ENCODE data around the gene TCF7. TPM values are rescaled to one million over a fixed set of nuclear protein-coding genes. Genes with fewer than 3 reads are reported as not detected.

The TCF7 gene
- total RNA-seq, 1 donor from 2014 or later = 2.8 TPM

GRCh38 chr5:134110382-134110781 is 4.1 kb upstream of the TCF7 start:
- DNase-seq (ENCODE audit: missing footprints) = no peak
- intact Hi-C loops (cut with DNase I) = no loop called here

GRCh38 chr5:134111741-134112647 is 2.5 kb upstream of the TCF7 start:
- ATAC-seq = no peak
- intact Hi-C loops (cut with DNase I) = no loop called here
- DNase-seq (ENCODE audit: missing footprints) = no peak

More at GRCh38 chr5:134110382-134110781, 4.1 kb upstream of the TCF7 start:
- no peak for ATAC-seq

GRCh38 chr5:134112726-134113362 is 1.6 kb upstream of the TCF7 start:
- DNase-seq (ENCODE audit: missing footprints) (no peak), ATAC-seq (no peak)
- intact Hi-C loops (cut with DNase I) = no loop called here

GRCh38 chr5:134113363-134113889 is 1.1 kb upstream of the TCF7 start:
- intact Hi-C loops (cut with DNase I) = no loop called here
- ATAC-seq = no peak

GRCh38 chr5:134114886-134115805 is 665 bp downstream of the TCF7 start:
- intact Hi-C loops (cut with DNase I) = no loop called here
- DNase-seq (ENCODE audit: missing footprints) (no peak), ATAC-seq (no peak)

More at GRCh38 chr5:134113363-134113889, 1.1 kb upstream of the TCF7 start:
- no peak for DNase-seq (ENCODE audit: missing footprints)

- no peak for ATAC-seq
- DNase-seq (ENCODE audit: missing footprints) = no peak
- intact Hi-C loops (cut with DNase I) = no loop called here
Measured at GRCh38 chr5:134115806-134116175, 1.3 kb downstream of the TCF7 start.

GRCh38 chr5:134116286-134116685 is 1.8 kb downstream of the TCF7 start:
- intact Hi-C loops (cut with DNase I) = no loop called here
- DNase-seq (ENCODE audit: missing footprints) (no peak), ATAC-seq (no peak)

- no peak for DNase-seq (ENCODE audit: missing footprints)
- intact Hi-C loops (cut with DNase I) = no loop called here
Measured at GRCh38 chr5:134116789-134117761, 2.6 kb downstream of the TCF7 start.

GRCh38 chr5:134118212-134118835 is 3.8 kb downstream of the TCF7 start:
- DNase-seq (ENCODE audit: missing footprints) (no peak), ATAC-seq (no peak)
- intact Hi-C loops (cut with DNase I) = no loop called here

More at GRCh38 chr5:134116789-134117761, 2.6 kb downstream of the TCF7 start:
- no peak for ATAC-seq

- ATAC-seq = no peak
- intact Hi-C loops (cut with DNase I) = no loop called here
Measured at GRCh38 chr5:134119720-134120119, 5.2 kb downstream of the TCF7 start.

GRCh38 chr5:134120386-134121138 is 6.1 kb downstream of the TCF7 start:
- no peak for DNase-seq (ENCODE audit: missing footprints)
- no peak for ATAC-seq
- intact Hi-C loops (cut with DNase I) = no loop called here

More at GRCh38 chr5:134119720-134120119, 5.2 kb downstream of the TCF7 start:
- DNase-seq (ENCODE audit: missing footprints) = no peak

- no peak for ATAC-seq
- intact Hi-C loops (cut with DNase I) = no loop called here
- no peak for DNase-seq (ENCODE audit: missing footprints)
Measured at GRCh38 chr5:134122530-134122929, 8.0 kb downstream of the TCF7 start.

- no peak for DNase-seq (ENCODE audit: missing footprints)
- ATAC-seq = no peak
- intact Hi-C loops (cut with DNase I) = no loop called here
Measured at GRCh38 chr5:134123360-134123759, 8.9 kb downstream of the TCF7 start.

GRCh38 chr5:134124289-134125038 is 10.0 kb downstream of the TCF7 start:
- intact Hi-C loops (cut with DNase I) = no loop called here
- no peak for ATAC-seq
- DNase-seq (ENCODE audit: missing footprints) = no peak

- intact Hi-C loops (cut with DNase I) = no loop called here
- DNase-seq (ENCODE audit: missing footprints) (no peak), ATAC-seq (peak; percentile 26)
Measured at GRCh38 chr5:134125039-134126015, 10.8 kb downstream of the TCF7 start.

Data from Right ventricle myocardium inferior (tissue), 1 donor.